ENCODE results near the gene SLC35F2.

Gene SLC35F2

GRCh38 chr11:107827041-107827440, 31.5 kb downstream of the SLC35F2 start:
- ChIA-PET CTCF (interaction anchor here (1.2 to 1.3 kb wide), 2 partner anchors 15 to 278 kb away, joined by 4 to 5 read pairs; no protein-coding TSS in a partner anchor), POLR2A (no interaction called here)
- no peak for DNase-seq (ENCODE audit: extremely low spot score)
- no peak for TF ChIP-seq CTCF (IDR thresholded peaks at IDR 0.05; ENCODE audit: control extremely low read depth, extremely low read depth, low read depth, missing control alignments)

- ChIA-PET CTCF (interaction anchor here (0.6 to 1.1 kb wide), 5 partner anchors 24 to 277 kb away, joined by 3 read pairs; no protein-coding TSS in a partner anchor), POLR2A (interaction anchor here (0.7 kb wide), 1 partner anchor 14 kb away, joined by 5 read pairs; no protein-coding TSS in a partner anchor)
- no peak for TF ChIP-seq CTCF (IDR thresholded peaks at IDR 0.05; ENCODE audit: control extremely low read depth, extremely low read depth, low read depth, missing control alignments)
- no peak for DNase-seq (ENCODE audit: extremely low spot score)
Observed at GRCh38 chr11:107825875-107826274, 32.7 kb downstream of the SLC35F2 start.

DNA sequence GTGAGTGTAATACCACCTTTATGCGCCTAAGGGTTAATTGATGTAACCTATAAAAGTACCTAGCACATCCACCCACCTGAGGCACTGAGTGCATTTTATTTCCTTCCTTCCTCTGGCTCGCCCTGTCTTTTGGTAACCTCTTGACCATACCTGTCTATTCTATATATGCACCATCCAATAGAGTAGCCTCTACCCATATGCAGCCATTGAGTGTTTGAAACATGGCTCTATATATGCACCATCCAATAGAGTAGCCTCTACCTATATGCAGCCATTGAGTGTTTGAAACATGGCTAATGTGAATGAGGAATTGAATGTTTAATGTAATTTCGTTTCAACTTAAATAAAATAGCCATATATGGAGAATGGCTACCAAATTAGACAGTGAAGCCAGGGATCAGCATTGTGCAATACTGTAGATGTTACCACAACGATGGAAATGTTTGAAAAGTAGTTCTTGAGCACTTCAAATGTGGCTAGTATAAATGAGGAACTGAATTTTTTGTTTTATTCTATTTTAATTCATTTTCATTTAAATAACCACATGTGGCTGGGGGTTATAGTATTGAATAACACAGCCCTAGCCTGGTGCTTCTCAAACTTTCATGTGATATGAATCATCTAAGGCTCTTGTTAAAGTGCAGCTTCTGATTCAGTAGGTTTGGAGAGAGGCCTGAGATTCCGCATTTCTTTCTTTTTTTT, 33.8 kb downstream of the SLC35F2 start:
- TF ChIP-seq CTCF (IDR thresholded peaks at IDR 0.05; ENCODE audit: control extremely low read depth, extremely low read depth, low read depth, missing control alignments): no peak
- ChIA-PET CTCF (interaction anchor here (0.6 kb wide), 1 partner anchor 10 kb away, joined by 3 read pairs; no protein-coding TSS in a partner anchor), POLR2A (no interaction called here)
- no peak for DNase-seq (ENCODE audit: extremely low spot score)

DNA sequence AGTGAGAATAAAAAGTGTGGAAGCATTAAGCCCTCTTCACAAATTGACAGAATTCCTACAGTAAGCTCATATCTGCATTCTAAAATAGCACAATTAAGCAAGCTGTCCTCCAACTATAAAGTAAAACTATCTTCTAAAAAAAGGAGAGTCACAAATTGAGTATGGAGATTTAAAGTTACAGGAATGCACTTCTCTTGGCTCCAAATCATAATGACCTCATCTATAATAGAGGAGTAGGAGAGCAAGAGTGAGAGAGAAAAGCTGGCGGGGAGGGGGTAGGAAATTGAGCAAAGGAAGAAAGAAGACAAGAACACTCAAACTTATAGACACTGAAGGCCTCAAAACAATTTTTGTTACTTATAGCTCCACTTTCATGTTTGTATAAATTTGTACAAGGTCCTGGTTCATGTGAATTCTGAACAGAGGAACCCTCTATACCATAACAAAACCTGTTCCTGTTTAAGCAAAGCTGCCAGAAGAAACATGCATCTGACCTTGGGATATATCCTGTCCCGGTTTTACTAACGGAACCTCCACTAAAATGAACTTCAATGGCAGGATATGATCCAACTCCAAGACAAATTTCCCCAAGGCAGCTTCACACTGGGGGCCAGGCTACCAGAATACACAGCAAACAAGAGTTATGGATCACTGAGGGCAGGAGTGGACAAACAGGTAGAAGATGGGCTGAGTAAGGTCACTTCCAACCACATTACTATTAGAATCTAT, 37.2 kb downstream of the SLC35F2 start:
- no peak for TF ChIP-seq CTCF (IDR thresholded peaks at IDR 0.05; ENCODE audit: control extremely low read depth, extremely low read depth, low read depth, missing control alignments)
- ChIA-PET POLR2A (interaction anchor here (0.8 kb wide), 1 partner anchor 16 kb away, joined by 3 read pairs; no protein-coding TSS in a partner anchor), CTCF (interaction anchor here (0.6 to 3.6 kb wide), 6 partner anchors 10 to 50 kb away, joined by 3 to 18 read pairs (median 3); no protein-coding TSS in a partner anchor)
- no peak for DNase-seq (ENCODE audit: extremely low spot score)

DNA sequence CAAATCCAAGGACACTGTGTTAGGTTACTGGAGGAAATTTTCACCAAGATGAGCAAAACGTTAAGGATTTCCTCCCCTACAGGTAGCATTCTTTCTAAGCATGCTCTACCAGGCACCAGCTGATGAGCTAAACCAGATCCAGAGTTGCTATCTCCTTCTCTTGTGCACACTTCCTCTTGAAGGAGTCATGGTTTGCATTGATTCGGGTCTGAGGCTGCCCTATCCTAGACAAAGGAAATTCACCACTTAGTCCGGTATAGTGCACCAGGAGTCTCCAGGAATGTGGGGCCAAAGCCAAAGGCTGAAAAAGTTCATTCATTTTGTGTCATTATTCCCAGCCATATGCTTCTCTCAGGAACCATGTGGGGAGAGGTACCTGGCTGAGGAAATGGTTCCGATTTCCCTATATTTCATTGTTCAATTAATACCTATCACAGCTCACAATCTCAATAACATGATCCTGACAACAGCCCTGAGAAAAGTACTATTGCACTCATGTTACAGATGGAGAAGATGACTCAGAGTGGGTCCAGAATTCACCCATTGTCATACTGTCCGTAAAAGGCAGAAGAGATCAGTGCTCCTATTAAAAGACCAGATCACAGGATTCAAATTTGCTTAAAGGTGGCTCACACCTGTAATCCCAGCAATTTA, 39.1 kb downstream of the SLC35F2 start:
- TF ChIP-seq CTCF (IDR thresholded peaks at IDR 0.05; ENCODE audit: control extremely low read depth, extremely low read depth, low read depth, missing control alignments): no peak
- CTCF ChIA-PET: interaction anchor here (3.6 kb wide), 1 partner anchor 12 kb away, joined by 18 read pairs; no protein-coding TSS in a partner anchor
- POLR2A ChIA-PET: interaction anchor here (0.6 kb wide), 1 partner anchor 10 kb away, joined by 4 read pairs; no protein-coding TSS in a partner anchor
- no peak for DNase-seq (ENCODE audit: extremely low spot score)

- no peak for DNase-seq (ENCODE audit: extremely low spot score)
- POLR2A ChIA-PET: no interaction called here
- no peak for TF ChIP-seq CTCF (IDR thresholded peaks at IDR 0.05; ENCODE audit: control extremely low read depth, extremely low read depth, low read depth, missing control alignments)
- CTCF ChIA-PET: interaction anchor here (1.0 kb wide), 1 partner anchor 15 kb away, joined by 3 read pairs; no protein-coding TSS in a partner anchor
Observed at GRCh38 chr11:107818491-107818890, 40.1 kb downstream of the SLC35F2 start.
